ENCODE data around the gene CLCN5.

Gene CLCN5

DNA sequence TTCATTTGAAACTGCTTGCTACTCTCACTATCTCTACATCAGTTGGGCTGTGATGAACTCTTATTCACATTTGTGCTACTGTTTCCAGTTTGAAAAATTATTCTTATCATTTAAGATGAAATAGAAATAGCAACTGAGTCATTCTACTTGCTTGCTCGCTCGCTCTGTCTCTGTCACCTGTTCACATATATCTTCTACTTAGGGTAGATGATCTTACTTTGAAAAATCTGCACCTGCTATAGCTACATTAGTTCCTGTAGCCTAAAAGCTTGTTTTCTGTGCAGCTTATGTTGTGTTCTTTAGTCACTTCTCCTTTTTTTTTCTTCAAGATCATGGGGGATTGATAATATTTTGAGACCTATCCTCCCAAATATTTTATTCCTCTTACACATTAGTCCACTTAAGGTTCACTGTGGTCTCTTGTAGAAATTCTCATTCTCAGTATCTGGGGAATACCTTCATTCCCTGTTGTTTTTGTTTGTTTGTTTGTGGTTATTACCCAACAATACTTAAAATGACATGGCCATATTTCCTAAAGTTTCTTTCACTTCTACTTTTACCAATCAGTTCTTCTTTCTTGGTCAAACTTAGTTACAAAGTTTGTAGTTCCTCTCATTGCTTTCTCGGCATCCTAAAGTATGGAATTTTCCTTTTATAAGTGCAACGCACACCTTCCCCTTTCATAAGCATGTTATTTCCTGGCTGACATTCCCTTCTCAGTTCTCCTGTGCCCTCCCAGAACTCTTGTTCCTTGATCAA lies 36.5 kb downstream of the CLCN5 start:
- no peak overlapping the region for H3K27ac ChIP-seq
- TF ChIP-seq, protein P1, sequence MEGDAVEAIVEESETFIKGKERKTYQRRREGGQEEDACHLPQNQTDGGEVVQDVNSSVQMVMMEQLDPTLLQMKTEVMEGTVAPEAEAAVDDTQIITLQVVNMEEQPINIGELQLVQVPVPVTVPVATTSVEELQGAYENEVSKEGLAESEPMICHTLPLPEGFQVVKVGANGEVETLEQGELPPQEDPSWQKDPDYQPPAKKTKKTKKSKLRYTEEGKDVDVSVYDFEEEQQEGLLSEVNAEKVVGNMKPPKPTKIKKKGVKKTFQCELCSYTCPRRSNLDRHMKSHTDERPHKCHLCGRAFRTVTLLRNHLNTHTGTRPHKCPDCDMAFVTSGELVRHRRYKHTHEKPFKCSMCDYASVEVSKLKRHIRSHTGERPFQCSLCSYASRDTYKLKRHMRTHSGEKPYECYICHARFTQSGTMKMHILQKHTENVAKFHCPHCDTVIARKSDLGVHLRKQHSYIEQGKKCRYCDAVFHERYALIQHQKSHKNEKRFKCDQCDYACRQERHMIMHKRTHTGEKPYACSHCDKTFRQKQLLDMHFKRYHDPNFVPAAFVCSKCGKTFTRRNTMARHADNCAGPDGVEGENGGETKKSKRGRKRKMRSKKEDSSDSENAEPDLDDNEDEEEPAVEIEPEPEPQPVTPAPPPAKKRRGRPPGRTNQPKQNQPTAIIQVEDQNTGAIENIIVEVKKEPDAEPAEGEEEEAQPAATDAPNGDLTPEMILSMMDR (IDR thresholded peaks at IDR 0.05), result no peak
- no peak for TF ChIP-seq ZFX (IDR thresholded peaks at IDR 0.05; ENCODE audit: borderline replicate concordance)

DNA sequence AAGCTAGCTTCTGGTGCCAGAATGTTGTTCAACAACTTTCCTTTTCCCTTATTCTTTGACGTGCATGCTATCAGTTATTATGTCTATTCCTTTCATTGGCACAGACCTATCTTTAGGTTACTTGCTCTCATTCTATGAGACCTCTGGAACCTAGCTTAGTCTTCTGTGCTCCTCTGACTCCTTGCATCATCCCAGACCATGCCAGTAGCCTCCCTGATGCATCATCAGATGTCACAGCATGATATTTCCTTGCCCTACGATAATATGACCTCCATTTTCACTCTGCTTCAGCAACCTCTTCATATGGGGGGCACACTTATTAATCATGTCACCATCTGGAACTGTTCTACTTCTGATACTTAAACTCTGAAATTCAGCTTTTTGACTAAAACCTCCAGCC lies 37.2 kb downstream of the CLCN5 start:
- H3K27ac ChIP-seq, result no peak overlapping the region
- TF ChIP-seq, protein P1 (IDR thresholded peaks at IDR 0.05), result no peak
- no peak for TF ChIP-seq ZFX (IDR thresholded peaks at IDR 0.05; ENCODE audit: borderline replicate concordance)

- H3K27ac ChIP-seq, result no peak overlapping the region
- TF ChIP-seq, protein P1 (IDR thresholded peaks at IDR 0.05), result no peak
- no peak for TF ChIP-seq ZFX (IDR thresholded peaks at IDR 0.05; ENCODE audit: borderline replicate concordance)
Observed at GRCh38 chrX:49960061-49960460, 37.7 kb downstream of the CLCN5 start.

DNA sequence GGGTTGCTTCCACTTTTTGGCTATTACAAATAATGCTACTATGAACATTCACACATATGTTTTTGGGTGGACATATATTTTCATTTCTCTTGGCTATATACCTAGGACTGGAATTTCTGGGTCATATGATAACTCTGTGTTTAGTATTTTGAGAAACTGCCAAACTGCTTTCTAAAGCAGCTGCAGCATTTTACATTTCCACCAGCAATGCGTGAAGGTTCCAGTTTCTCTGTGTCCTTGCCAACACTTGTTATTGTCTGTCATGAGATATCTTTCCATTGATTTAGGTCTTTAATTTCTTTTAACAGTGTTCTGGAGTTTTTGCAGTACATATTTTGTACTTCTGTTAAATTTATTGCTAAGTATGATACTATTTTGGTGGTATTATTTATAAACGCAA lies 48.3 kb downstream of the CLCN5 start:
- no peak overlapping the region for H3K27ac ChIP-seq
- TF ChIP-seq, protein P1 (IDR thresholded peaks at IDR 0.05), result no peak

- no peak for TF ChIP-seq ZFX (IDR thresholded peaks at IDR 0.05; ENCODE audit: borderline replicate concordance)
- TF ChIP-seq, protein P1 (IDR thresholded peaks at IDR 0.05), result no peak
- H3K27ac ChIP-seq, result no peak overlapping the region
Observed at GRCh38 chrX:49972328-49972860, 50.0 kb downstream of the CLCN5 start.

GRCh38 chrX:49976682-49977197 lies 54.3 kb downstream of the CLCN5 start:
- TF ChIP-seq ZFX (IDR thresholded peaks at IDR 0.05; ENCODE audit: borderline replicate concordance), result no peak
- TF ChIP-seq, protein P1 (IDR thresholded peaks at IDR 0.05), result no peak
- H3K27ac ChIP-seq, result no peak overlapping the region

Data from 22Rv1 (cell line).